NCI-H2029 treated with DMSO at 0.1 percent for 48 hours (cell line): ENCODE measurements around the gene PYDC1.
"Not testable (repeated sequence)": the region's sequence is repeated elsewhere in the genome, so short reads cannot be mapped to it uniquely, and the experiment has no call there.

Source experiments
- DNase-seq: peaks from one replicate; lab custom pipeline; 2025; lab: John Stamatoyannopoulos, UW

Gene PYDC1

GRCh38 chr16:31216422-31217135, at the start of gene PYDC1:
Gene PYDC1 (minus strand): TSS chr16:31217135. CDS start chr16:31217028, 107 bp downstream.
- no peak for DNase-seq

- DNase-seq: no peak
Measured at GRCh38 chr16:31265329-31266245, 48.7 kb upstream of the PYDC1 start.

DNA sequence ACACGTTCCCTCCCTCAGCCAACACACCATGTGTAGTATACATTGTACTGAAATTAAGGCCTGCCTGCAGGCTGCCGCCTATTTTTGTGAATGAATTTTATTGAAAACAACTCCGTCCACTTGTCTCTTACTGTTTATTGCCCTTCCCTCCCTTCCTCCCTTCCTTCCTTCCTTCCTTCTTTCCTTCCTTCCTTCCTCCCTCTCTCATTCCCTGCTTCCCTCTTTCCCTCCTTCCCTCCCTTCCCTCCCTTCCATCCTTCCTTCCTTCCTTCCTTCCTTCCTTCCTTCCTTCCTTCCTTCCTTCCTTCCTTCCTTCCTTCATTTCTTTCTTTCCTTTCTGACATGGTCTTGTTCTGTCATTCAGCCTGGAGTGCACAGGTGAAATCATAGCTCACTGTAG, 45.1 kb upstream of the PYDC1 start:
- no peak for DNase-seq

GRCh38 chr16:31260136-31260931, 43.4 kb upstream of the PYDC1 start:
- no peak for DNase-seq

DNA sequence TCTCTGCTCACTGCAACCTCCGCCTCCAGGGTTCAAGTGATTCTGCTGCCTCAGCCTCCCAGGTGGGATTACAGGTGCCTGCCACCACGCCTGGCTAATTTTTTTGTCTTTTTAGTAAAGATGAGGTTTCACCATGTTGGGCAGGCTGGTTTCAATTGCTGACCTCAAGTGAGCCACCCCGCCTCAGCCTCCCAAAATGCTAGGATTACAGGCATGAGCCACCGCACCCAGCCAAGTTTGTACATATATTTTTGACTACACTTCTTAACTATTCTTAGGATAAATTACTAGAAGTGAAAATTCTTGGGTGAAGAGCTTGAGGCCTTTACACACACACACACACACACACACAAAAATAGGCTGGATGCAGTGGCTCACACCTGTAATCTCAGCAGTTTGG, 41.4 kb upstream of the PYDC1 start:
- no peak for DNase-seq

DNA sequence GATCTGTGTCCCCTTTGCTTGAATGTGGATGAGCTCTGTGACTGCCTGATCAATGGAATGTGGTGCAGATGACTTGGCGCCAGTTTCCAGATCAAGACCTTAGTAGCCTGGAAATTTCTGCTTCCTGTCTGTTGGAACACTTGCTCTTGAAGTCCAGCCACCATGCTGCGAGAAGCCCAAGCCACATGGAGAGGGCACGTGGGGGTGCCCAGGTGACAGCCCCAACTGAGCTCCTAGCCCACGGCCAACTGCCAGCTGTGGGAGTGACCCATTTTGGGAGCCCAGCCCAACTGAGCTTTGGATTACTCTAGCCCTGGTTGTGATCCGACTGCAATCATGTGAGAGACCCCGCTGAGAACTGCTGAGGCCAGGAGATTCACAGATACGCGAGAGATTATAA, 39.5 kb upstream of the PYDC1 start:
- no peak for DNase-seq

GRCh38 chr16:31253642-31254045, 36.7 kb upstream of the PYDC1 start:
- no peak for DNase-seq

- no peak for DNase-seq
Measured at GRCh38 chr16:31251435-31251834, 34.5 kb upstream of the PYDC1 start.

DNA sequence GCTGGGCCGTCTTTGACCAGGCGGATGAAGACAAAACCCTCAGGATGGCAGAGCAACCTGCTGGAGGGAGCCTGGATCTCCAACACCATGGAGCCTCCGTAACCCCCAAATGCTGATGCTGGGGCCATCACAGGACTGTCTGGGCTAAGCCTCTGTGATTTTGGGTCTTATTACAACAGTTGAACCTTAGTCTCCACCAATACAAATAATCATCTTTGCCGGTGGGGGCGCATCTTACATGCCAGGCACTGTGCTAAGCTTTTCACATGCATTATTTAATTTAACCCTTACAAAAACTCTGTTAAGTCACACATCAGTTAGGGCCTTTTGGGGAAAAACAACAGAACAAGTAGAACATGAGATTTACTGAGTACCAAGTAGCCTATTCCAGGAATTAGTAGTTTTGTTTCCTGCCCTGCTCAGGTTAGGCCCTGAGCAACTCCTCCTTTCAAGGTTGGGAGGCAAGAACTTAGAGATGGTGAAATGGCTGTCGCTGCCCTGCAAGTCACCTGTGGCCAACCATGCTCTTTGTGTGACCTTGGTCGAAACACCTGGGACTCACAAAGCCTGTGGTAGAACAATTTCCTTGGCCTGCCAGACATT, 33.9 kb upstream of the PYDC1 start:
- no peak for DNase-seq

GRCh38 chr16:31248344-31248743, 31.4 kb upstream of the PYDC1 start:
- DNase-seq: no peak

DNA sequence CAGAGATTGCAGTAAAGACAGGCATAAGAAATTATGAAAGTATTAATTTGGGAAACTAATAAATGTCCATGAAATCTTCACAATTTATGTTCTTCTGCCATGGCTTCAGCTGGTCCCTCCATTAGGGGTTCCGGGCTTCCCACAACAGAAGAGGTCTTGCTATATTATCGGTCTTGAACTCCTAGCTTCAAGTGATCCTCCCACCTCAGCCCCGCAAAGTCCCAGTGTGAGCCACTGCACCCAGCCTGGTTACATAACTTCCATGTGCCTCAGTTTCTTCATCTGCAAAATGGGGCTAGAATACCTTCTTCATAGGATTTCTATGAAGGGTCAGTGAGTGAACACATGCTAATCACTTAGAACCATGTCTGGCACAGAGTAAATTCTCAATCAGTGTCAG, 29.4 kb upstream of the PYDC1 start:
- DNase-seq: no peak

DNA sequence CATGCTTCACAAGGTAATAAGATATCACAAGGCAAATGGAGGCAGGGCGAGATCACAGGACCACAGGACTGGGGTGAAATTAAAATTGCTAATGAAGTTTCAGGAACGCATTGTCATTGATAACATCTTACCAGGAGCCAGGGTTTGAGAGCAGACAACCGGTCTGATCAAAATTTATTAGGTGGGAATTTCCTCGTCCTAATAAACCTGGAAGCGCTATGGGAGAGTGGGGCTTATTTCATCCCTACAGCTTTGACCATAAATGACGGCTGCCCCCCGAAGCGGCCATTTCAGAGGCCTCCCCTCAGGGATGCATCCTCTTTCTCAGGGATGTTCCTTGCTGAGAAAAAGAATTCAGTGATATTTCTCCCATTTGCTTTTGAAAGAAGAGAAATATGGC, 28.7 kb upstream of the PYDC1 start:
- DNase-seq: not testable (repeated sequence)

DNA sequence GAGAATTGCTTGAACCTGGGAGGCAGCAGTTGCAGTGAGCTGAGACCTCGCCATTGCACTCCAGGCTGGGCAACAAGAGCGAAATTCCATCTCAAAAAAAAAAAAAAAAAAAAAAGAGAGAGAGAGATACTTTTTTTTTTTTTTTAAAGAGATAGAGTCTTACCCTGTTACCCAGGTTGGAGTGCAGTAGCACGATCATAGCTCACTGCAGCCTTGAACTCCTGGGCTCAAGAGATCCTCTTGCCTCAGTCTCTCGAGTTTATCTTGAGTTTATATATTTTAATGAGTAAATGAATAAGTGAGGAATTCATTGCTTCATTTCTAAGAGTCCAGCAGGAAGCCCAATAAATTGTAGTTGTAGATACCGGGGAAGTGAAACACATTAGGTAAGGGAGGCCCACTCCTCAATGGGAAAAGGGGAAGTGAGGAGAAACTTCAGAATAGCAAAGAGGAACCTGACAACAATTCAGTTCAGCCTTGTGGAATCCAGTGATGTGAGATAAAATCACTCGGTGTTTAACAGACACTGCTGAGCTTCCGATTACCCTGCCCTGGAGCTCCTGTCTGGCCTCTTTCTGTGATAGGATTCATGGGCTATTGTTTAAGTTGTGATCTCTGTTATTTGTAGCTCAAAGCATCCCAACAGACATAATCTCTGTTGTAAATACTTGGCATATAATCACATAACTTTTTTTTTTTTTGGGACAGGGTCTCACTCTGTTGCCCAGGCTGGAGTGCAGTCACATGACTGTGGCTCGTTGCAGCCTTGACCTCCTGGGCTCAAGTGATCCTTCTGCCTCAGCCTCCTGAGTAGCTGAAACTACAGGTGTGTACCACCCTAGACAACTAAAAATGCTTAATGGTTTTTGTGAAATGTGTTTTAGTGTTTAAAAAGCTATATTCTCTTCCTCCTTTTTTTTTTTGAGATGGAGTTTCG, 27.1 kb upstream of the PYDC1 start:
- DNase-seq: no peak

- DNase-seq: no peak
Measured at GRCh38 chr16:31242206-31242605, 25.3 kb upstream of the PYDC1 start.

DNA sequence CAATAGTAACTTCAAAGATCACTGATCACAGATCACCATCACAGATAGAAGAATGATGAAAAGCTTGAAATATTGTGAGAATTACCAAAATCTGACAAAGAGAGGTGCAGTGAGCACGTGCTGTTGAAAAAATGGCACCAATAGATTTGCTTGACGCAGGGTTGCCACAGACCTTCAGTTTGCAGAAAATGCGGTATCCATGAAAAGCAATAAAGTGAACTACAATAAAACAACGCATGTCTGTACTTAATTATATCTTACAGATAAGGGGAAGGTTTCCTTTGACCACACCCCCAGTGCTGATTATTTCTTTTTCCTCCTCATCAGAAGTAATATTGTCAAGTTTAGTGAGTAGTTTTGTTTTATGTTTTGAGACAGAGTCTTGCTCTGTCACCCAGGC, 21.1 kb upstream of the PYDC1 start:
- DNase-seq: no peak

DNA sequence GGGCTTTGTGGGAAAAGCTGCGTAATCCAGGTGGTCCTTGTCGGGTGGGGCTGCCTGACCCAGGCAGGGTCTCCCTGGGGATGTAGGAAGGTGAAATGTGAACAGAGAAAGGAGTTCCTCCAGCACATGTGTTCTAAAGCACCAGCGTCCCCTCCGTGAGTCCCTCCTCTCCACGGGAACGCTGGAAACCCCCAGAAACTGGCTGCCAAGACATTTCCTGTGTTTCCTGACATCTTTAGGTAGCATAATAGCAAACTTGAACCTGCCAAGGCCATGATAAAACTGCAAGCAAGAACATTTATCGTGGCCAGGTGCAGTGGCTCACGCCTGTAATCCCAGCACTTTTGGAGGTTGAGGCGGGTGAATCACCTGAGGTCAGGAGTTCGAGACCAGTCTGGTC, 12.6 kb upstream of the PYDC1 start:
- DNase-seq: no peak

DNA sequence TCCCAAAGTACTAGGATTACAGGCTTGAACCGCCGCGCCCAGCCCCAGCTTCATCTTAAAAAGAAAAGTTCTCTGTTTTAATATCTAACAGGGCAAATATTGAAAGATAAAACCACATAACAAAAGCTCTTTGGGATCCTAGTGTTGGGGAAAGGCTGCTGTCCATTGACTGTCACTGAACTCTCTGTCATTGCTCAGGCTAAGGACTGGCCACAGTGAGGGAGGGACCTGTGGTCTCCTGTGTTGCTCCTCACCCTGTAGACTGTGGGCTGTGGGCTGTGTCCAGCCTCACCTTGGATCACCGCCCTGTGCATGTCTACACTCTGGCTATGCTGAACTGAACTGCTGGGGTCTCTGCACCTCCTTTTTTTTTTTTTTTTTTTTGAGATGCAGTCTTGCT, 11.3 kb upstream of the PYDC1 start:
- no peak for DNase-seq

GRCh38 chr16:31225193-31225592, 8.3 kb upstream of the PYDC1 start:
- DNase-seq: no peak

GRCh38 chr16:31224092-31224955, 7.4 kb upstream of the PYDC1 start:
- DNase-seq: no peak

GRCh38 chr16:31223044-31223443, 6.1 kb upstream of the PYDC1 start:
- no peak for DNase-seq
